Measurements from ENCODE around the gene DOCK9. TPM values are rescaled to one million over a fixed set of nuclear protein-coding genes. Genes with fewer than 3 reads are reported as not detected.

Gene DOCK9
- total RNA-seq, 1 donor from 2014 or later: 170 TPM

GRCh38 chr13:98827449-98827848 is 150.4 kb downstream of the DOCK9 start:
- no peaks in the 10 kb centered on the region for H3K27me3 ChIP-seq
- no peak for ATAC-seq
- H3K4me3 ChIP-seq: no peak overlapping the region
- peaks cover 21% of the 10 kb centered on the region for H3K4me1 ChIP-seq
- H3K9me3 ChIP-seq: no peaks in the 10 kb centered on the region
- H3K27ac ChIP-seq: no peak overlapping the region
- H3K36me3 ChIP-seq: peaks cover 78% of the 10 kb centered on the region
- no peak for DNase-seq
- intact Hi-C loops (cut with DNase I): no loop called here
- no peak for TF ChIP-seq CTCF (IDR thresholded peaks at IDR 0.05)

- H3K4me3 ChIP-seq: no peak overlapping the region
- peaks cover 71% of the 10 kb centered on the region for H3K36me3 ChIP-seq
- TF ChIP-seq CTCF (IDR thresholded peaks at IDR 0.05): no peak
- peaks cover 26% of the 10 kb centered on the region for H3K4me1 ChIP-seq
- DNase-seq (no peak), ATAC-seq (no peak)
- intact Hi-C loops (cut with DNase I): no loop called here
- no peaks in the 10 kb centered on the region for H3K27me3 ChIP-seq
- H3K27ac ChIP-seq: no peak overlapping the region
- H3K9me3 ChIP-seq: no peaks in the 10 kb centered on the region
These were observed 151.7 kb downstream of the DOCK9 start for GRCh38 chr13:98826146-98826545.

- H3K4me3 ChIP-seq: no peak overlapping the region
- H3K36me3 ChIP-seq: peaks cover 69% of the 10 kb centered on the region
- TF ChIP-seq CTCF (IDR thresholded peaks at IDR 0.05): no peak
- DNase-seq (no peak), ATAC-seq (no peak)
- H3K27me3 ChIP-seq: no peaks in the 10 kb centered on the region
- no peaks in the 10 kb centered on the region for H3K9me3 ChIP-seq
- no peak overlapping the region for H3K27ac ChIP-seq
- intact Hi-C loops (cut with DNase I): no loop called here
- H3K4me1 ChIP-seq: peaks cover 28% of the 10 kb centered on the region
These were observed 152.2 kb downstream of the DOCK9 start for GRCh38 chr13:98825659-98826058.

GRCh38 chr13:98824376-98825160 is 153.3 kb downstream of the DOCK9 start:
- Histone ChIP-seq H3K27ac (no peak overlapping the region), H3K9me3 (no peaks in the 10 kb centered on the region), H3K4me3 (no peak overlapping the region), H3K4me1 (peaks cover 28% of the 10 kb centered on the region), H3K27me3 (no peaks in the 10 kb centered on the region), H3K36me3 (peaks cover 69% of the 10 kb centered on the region)
- TF ChIP-seq CTCF (IDR thresholded peaks at IDR 0.05): no peak
- intact Hi-C loops (cut with DNase I): no loop called here
- ATAC-seq: no peak
- no peak for DNase-seq

- intact Hi-C loops (cut with DNase I): no loop called here
- H3K27ac ChIP-seq: no peak overlapping the region
- H3K27me3 ChIP-seq: no peaks in the 10 kb centered on the region
- H3K4me1 ChIP-seq: peaks cover 28% of the 10 kb centered on the region
- no peak overlapping the region for H3K4me3 ChIP-seq
- DNase-seq: no peak
- ATAC-seq: no peak
- H3K36me3 ChIP-seq: peaks cover 65% of the 10 kb centered on the region
- no peaks in the 10 kb centered on the region for H3K9me3 ChIP-seq
- no peak for TF ChIP-seq CTCF (IDR thresholded peaks at IDR 0.05)
These were observed 154.4 kb downstream of the DOCK9 start for GRCh38 chr13:98823442-98823841.
